Activated T-helper 1 cell treated with anti-CD3 and anti-CD28 coated beads, Interleukin-12 subunit alpha, Interleukin-12 subunit beta, Interleukin-2, Interleukin-4 antibody, amounts not matched to agents 30 ng/mL and 10 ng/mL and 1 ng/mL, durations not matched to agents 14 hours and 24 hours and 36 hours (primary cell): ENCODE data around the gene ZNF524. TPM values are rescaled to one million over a fixed set of nuclear protein-coding genes. Genes with fewer than 3 reads are reported as not detected.

Experiments used
- DNase-seq: peaks from one replicate; pipeline ENCODE4 v3.0.0; 2021; ENCODE audit warnings: low spot score
- H3K27ac Mint-ChIP-seq: one replicate; pipeline ENCODE4 v1.8.0; 2021; ENCODE audit warnings: mild to moderate bottlenecking, mixed read lengths
- H3K27me3 Mint-ChIP-seq: one replicate; pipeline ENCODE4 v1.8.0; 2022; ENCODE audit warnings: mild to moderate bottlenecking, moderate library complexity, mixed read lengths; ENCODE audit not compliant: insufficient read depth
- H3K36me3 Mint-ChIP-seq: one replicate; pipeline ENCODE4 v1.8.0; 2021; ENCODE audit warnings: low read depth, mixed read lengths
- H3K4me1 Mint-ChIP-seq: one replicate; pipeline ENCODE4 v1.8.0; 2021; ENCODE audit warnings: low read depth, mixed read lengths
- H3K4me3 Mint-ChIP-seq: one replicate; pipeline ENCODE4 v1.8.0; 2021; ENCODE audit warnings: mild to moderate bottlenecking, moderate library complexity, mixed read lengths
- H3K9me3 Mint-ChIP-seq: one replicate; pipeline ENCODE4 v1.8.0; 2021; ENCODE audit warnings: mixed read lengths
- intact Hi-C: fragments of 100-400 bp; cut with micrococcal nuclease; formaldehyde crosslinking; loops from one replicate; pipeline ENCODE4 v1.15.1; 2024
- total RNA-seq: library from RNA; stranded (reverse); gene quantifications from 2 replicates; pipeline ENCODE4 v1.2.3, GENCODE V29; 2022

Gene ZNF524
- total RNA-seq, 1 donor from 2014 or later, result 22.9 TPM

- Mint-ChIP-seq H3K9me3 (no peaks in the 10 kb centered on the region), H3K36me3 (peaks cover 34% of the 10 kb centered on the region), H3K4me1 (peaks cover 24% of the 10 kb centered on the region), H3K4me3 (peak overlapping the region; percentile 93), H3K27ac (peak overlapping the region; percentile 98), H3K27me3 (no peaks in the 10 kb centered on the region)
- intact Hi-C loops, result loop anchor here (1.0 to 5.0 kb wide), 15 partner anchors 12 to 1732 kb away; partner anchors contain the start of genes HSPBP1, ISOC2, KMT5C and MYADM
- DNase-seq, result peak; percentile 94
These were observed 1.2 kb upstream of the ZNF524 start for GRCh38 chr19:55598719-55599467.

GRCh38 chr19:55599468-55599841 lies 633 bp upstream of the ZNF524 start, which contains the start of gene FIZ1:
TSS of gene FIZ1 (minus strand) at chr19:55599517. CDS start at chr19:55597865, 1,652 bp downstream.
- H3K4me1 Mint-ChIP-seq, result peaks cover 26% of the 10 kb centered on the region
- no peaks in the 10 kb centered on the region for H3K27me3 Mint-ChIP-seq
- H3K9me3 Mint-ChIP-seq, result no peaks in the 10 kb centered on the region
- DNase-seq, result peak; percentile 95
- intact Hi-C loops, result loop anchor here (1.0 to 5.0 kb wide), 15 partner anchors 12 to 1732 kb away; partner anchors contain the start of genes HSPBP1, ISOC2, KMT5C and MYADM
- H3K27ac Mint-ChIP-seq, result peak within 1 kb of the TSS; percentile 98
- peaks cover 34% of the 10 kb centered on the region for H3K36me3 Mint-ChIP-seq
- peak within 1 kb of the TSS; percentile 93 for H3K4me3 Mint-ChIP-seq

GRCh38 chr19:55600662-55601028 lies 557 bp downstream of the ZNF524 start:
- peaks cover 31% of the 10 kb centered on the region for H3K4me1 Mint-ChIP-seq

GRCh38 chr19:55601084-55601483 lies 996 bp downstream of the ZNF524 start:
- peak overlapping the region; percentile 90 for H3K27ac Mint-ChIP-seq

More at GRCh38 chr19:55600662-55601028, 557 bp downstream of the ZNF524 start:
- H3K27ac Mint-ChIP-seq, result peak overlapping the region; percentile 90
- intact Hi-C loops, result no loop called here
- peaks cover 23% of the 10 kb centered on the region for H3K36me3 Mint-ChIP-seq
- H3K27me3 Mint-ChIP-seq, result no peaks in the 10 kb centered on the region
- peak overlapping the region; percentile 91 for H3K4me3 Mint-ChIP-seq
- DNase-seq, result no peak
- H3K9me3 Mint-ChIP-seq, result no peaks in the 10 kb centered on the region

GRCh38 chr19:55602104-55603001 lies 2.3 kb downstream of the ZNF524 start:
- intact Hi-C loops, result no loop called here
- DNase-seq, result no peak
- H3K27me3 Mint-ChIP-seq, result no peaks in the 10 kb centered on the region
- no peaks in the 10 kb centered on the region for H3K9me3 Mint-ChIP-seq
- no peak overlapping the region for H3K27ac Mint-ChIP-seq
- H3K36me3 Mint-ChIP-seq, result peaks cover 13% of the 10 kb centered on the region
- H3K4me3 Mint-ChIP-seq, result peak overlapping the region; percentile 91
- peaks cover 46% of the 10 kb centered on the region for H3K4me1 Mint-ChIP-seq

More at GRCh38 chr19:55601084-55601483, 996 bp downstream of the ZNF524 start:
- Mint-ChIP-seq H3K36me3 (peaks cover 18% of the 10 kb centered on the region), H3K4me3 (peak overlapping the region; percentile 91), H3K4me1 (peaks cover 34% of the 10 kb centered on the region), H3K9me3 (no peaks in the 10 kb centered on the region), H3K27me3 (no peaks in the 10 kb centered on the region)
- intact Hi-C loops, result no loop called here
- DNase-seq, result no peak

GRCh38 chr19:55603115-55603514 lies 3.0 kb downstream of the ZNF524 start:
- intact Hi-C loops, result no loop called here
- peaks cover 51% of the 10 kb centered on the region for H3K4me1 Mint-ChIP-seq

GRCh38 chr19:55603581-55604292 lies 3.6 kb downstream of the ZNF524 start:
- no peak for DNase-seq
- H3K4me1 Mint-ChIP-seq, result peaks cover 48% of the 10 kb centered on the region
- H3K4me3 Mint-ChIP-seq, result peak overlapping the region; percentile 86
- intact Hi-C loops, result no loop called here
- H3K27me3 Mint-ChIP-seq, result no peaks in the 10 kb centered on the region
- no peaks in the 10 kb centered on the region for H3K9me3 Mint-ChIP-seq
- peaks cover 15% of the 10 kb centered on the region for H3K36me3 Mint-ChIP-seq
- peak overlapping the region; percentile 13 for H3K27ac Mint-ChIP-seq

More at GRCh38 chr19:55603115-55603514, 3.0 kb downstream of the ZNF524 start:
- Mint-ChIP-seq H3K36me3 (peaks cover 17% of the 10 kb centered on the region), H3K4me3 (peak overlapping the region; percentile 47), H3K9me3 (no peaks in the 10 kb centered on the region), H3K27me3 (no peaks in the 10 kb centered on the region), H3K27ac (no peak overlapping the region)
- no peak for DNase-seq

- intact Hi-C loops, result loop anchor here (1.0 to 5.0 kb wide), 7 partner anchors 18 to 536 kb away; partner anchors contain the start of genes PPP6R1, ZNF444, ZNF580 and ZNF581
- Mint-ChIP-seq H3K4me3 (peak overlapping the region; percentile 86), H3K9me3 (no peaks in the 10 kb centered on the region), H3K36me3 (peaks cover 16% of the 10 kb centered on the region), H3K4me1 (peaks cover 45% of the 10 kb centered on the region), H3K27ac (peak overlapping the region; percentile 95), H3K27me3 (no peaks in the 10 kb centered on the region)
- peak; percentile 98 for DNase-seq
These were observed 5.1 kb downstream of the ZNF524 start for GRCh38 chr19:55605207-55605636.

GRCh38 chr19:55605637-55606470 lies 5.8 kb downstream of the ZNF524 start, which contains the start of gene ZNF865:
TSS of gene ZNF865 (plus strand) at chr19:55605647. CDS start at chr19:55613619, 7,972 bp downstream.
- DNase-seq, result peak; percentile 64
- H3K27ac Mint-ChIP-seq, result peak within 1 kb of the TSS; percentile 98
- no peaks in the 10 kb centered on the region for H3K9me3 Mint-ChIP-seq
- H3K4me3 Mint-ChIP-seq, result peak within 1 kb of the TSS; percentile 95
- peaks cover 16% of the 10 kb centered on the region for H3K36me3 Mint-ChIP-seq
- no peaks in the 10 kb centered on the region for H3K27me3 Mint-ChIP-seq
- intact Hi-C loops, result loop anchor here (1.0 to 5.0 kb wide), 8 partner anchors 18 to 535 kb away; partner anchors contain the start of genes PPP6R1, ZNF444, ZNF580 and ZNF581
- H3K4me1 Mint-ChIP-seq, result peaks cover 45% of the 10 kb centered on the region

- H3K9me3 Mint-ChIP-seq, result no peaks in the 10 kb centered on the region
- H3K4me1 Mint-ChIP-seq, result peaks cover 40% of the 10 kb centered on the region
- peaks cover 16% of the 10 kb centered on the region for H3K36me3 Mint-ChIP-seq
- peak overlapping the region; percentile 98 for H3K27ac Mint-ChIP-seq
- H3K27me3 Mint-ChIP-seq, result no peaks in the 10 kb centered on the region
- intact Hi-C loops, result loop anchor here (1.0 to 5.0 kb wide), 2 partner anchors 36 to 89 kb away; partner anchors contain the start of genes ZNF580 and ZNF581
- H3K4me3 Mint-ChIP-seq, result peak overlapping the region; percentile 95
- no peak for DNase-seq
These were observed 6.3 kb downstream of the ZNF524 start for GRCh38 chr19:55606471-55606787.

GRCh38 chr19:55606817-55607216 lies 6.7 kb downstream of the ZNF524 start:
- H3K27ac Mint-ChIP-seq, result peak overlapping the region; percentile 98

More at GRCh38 chr19:55606817-55607216, 6.7 kb downstream of the ZNF524 start:
- H3K4me1 Mint-ChIP-seq, result peaks cover 36% of the 10 kb centered on the region
- H3K27me3 Mint-ChIP-seq, result no peaks in the 10 kb centered on the region
- peaks cover 16% of the 10 kb centered on the region for H3K36me3 Mint-ChIP-seq
- intact Hi-C loops, result loop anchor here (1.0 to 5.0 kb wide), 2 partner anchors 35 to 90 kb away; partner anchors contain the start of genes ZNF580 and ZNF581
- no peak for DNase-seq
- no peaks in the 10 kb centered on the region for H3K9me3 Mint-ChIP-seq
- peak overlapping the region; percentile 95 for H3K4me3 Mint-ChIP-seq
